ENCODE results near the gene GZMM.
A peak's percentile ranks its signal among the peaks of the same experiment; 100 is the strongest.

GZMM gene

GRCh38 chr19:567296-567900, 23.5 kb downstream of the GZMM start:
- no peak overlapping the region for H3K27ac ChIP-seq (ENCODE audit: low read length, poor library complexity, severe bottlenecking)

GRCh38 chr19:570251-570686, 26.4 kb downstream of the GZMM start:
- no peaks in the 10 kb centered on the region for H3K27me3 ChIP-seq (ENCODE audit: control insufficient read depth in 1 of 2, insufficient read depth in 1 of 2, low read length in 2 of 2)
- H3K4me1 ChIP-seq (ENCODE audit: control insufficient read depth, insufficient read depth, low read depth, low read length) = peaks cover 20% of the 10 kb centered on the region
- H4K91ac ChIP-seq (ENCODE audit: low read length) = no peak overlapping the region
- H3K9me3 ChIP-seq (ENCODE audit: control insufficient read depth, low read length) = no peaks in the 10 kb centered on the region
- no peak overlapping the region for H3K27ac ChIP-seq (ENCODE audit: low read length, poor library complexity, severe bottlenecking)
- DNase-seq = no peak
- H3K14ac ChIP-seq (ENCODE audit: low read length in 2 of 2) = no peak overlapping the region
- no peak overlapping the region for H3K4me3 ChIP-seq (ENCODE audit: insufficient read depth in 1 of 2, low read depth in 1 of 2, low read length in 2 of 2)
- peak overlapping the region in 1 of 2 experiments; percentile 26 for H3K4ac ChIP-seq (ENCODE audit: low read depth in 1 of 2, low read length in 2 of 2)
- no peak overlapping the region for H2BK5ac ChIP-seq (ENCODE audit: low read depth, low read length, poor library complexity, severe bottlenecking)
- H3K79me1 ChIP-seq (replicated peaks; ENCODE audit: low read length, poor library complexity, severe bottlenecking) = no peaks in the 10 kb centered on the region
- no peak overlapping the region for H3K4me2 ChIP-seq (ENCODE audit: low read length, poor library complexity, severe bottlenecking)
- no peak overlapping the region for H3K9ac ChIP-seq (ENCODE audit: low read length)
- H3K23ac ChIP-seq (ENCODE audit: low read length in 2 of 2) = no peak overlapping the region
- H2BK15ac ChIP-seq (ENCODE audit: low read depth, poor library complexity, severe bottlenecking) = no peak overlapping the region
- H3K36me3 ChIP-seq (ENCODE audit: control insufficient read depth in 1 of 2, insufficient read depth in 2 of 2, low read depth in 1 of 2, low read length in 2 of 2) = peaks cover 0 to 3% of the 10 kb centered on the region in 2 experiments
- H3K18ac ChIP-seq (ENCODE audit: low read depth in 1 of 2, low read length in 2 of 2) = peak overlapping the region in 1 of 2 experiments; percentile 23
- 99% methylated on average over 16 of the region's 25 CpGs for WGBS
- H2BK120ac ChIP-seq (ENCODE audit: low read depth, low read length) = no peak overlapping the region
- no peak overlapping the region for H4K8ac ChIP-seq (ENCODE audit: low read length)
- H2AK5ac ChIP-seq (ENCODE audit: low read length, severe bottlenecking) = no peak overlapping the region
- no peak overlapping the region for H2BK12ac ChIP-seq (ENCODE audit: low read length in 2 of 2)
- H2AFZ ChIP-seq (ENCODE audit: low read depth, low read length) = no peak overlapping the region

More at GRCh38 chr19:567296-567900, 23.5 kb downstream of the GZMM start:
- no peak overlapping the region for H2BK5ac ChIP-seq (ENCODE audit: low read depth, low read length, poor library complexity, severe bottlenecking)
- peak overlapping the region; percentile 93 to 98 for H2BK12ac ChIP-seq (ENCODE audit: low read length in 2 of 2)
- H3K14ac ChIP-seq (ENCODE audit: low read length in 2 of 2) = peak overlapping the region in 1 of 2 experiments; percentile 65
- peak overlapping the region; percentile 66 to 67 for H3K4ac ChIP-seq (ENCODE audit: low read depth in 1 of 2, low read length in 2 of 2)
- WGBS = 89% methylated on average over 22 of the region's 22 CpGs
- H3K9me3 ChIP-seq (ENCODE audit: control insufficient read depth, low read length) = no peaks in the 10 kb centered on the region
- DNase-seq = no peak
- H3K27me3 ChIP-seq (ENCODE audit: control insufficient read depth in 1 of 2, insufficient read depth in 1 of 2, low read length in 2 of 2) = no peaks in the 10 kb centered on the region
- H3K4me3 ChIP-seq (ENCODE audit: insufficient read depth in 1 of 2, low read depth in 1 of 2, low read length in 2 of 2) = no peak overlapping the region
- no peaks in the 10 kb centered on the region for H3K79me1 ChIP-seq (replicated peaks; ENCODE audit: low read length, poor library complexity, severe bottlenecking)
- peak overlapping the region; percentile 89 to 93 for H3K18ac ChIP-seq (ENCODE audit: low read depth in 1 of 2, low read length in 2 of 2)
- peak overlapping the region; percentile 97 for H4K91ac ChIP-seq (ENCODE audit: low read length)
- no peak overlapping the region for H3K4me2 ChIP-seq (ENCODE audit: low read length, poor library complexity, severe bottlenecking)
- peaks cover 0 to 3% of the 10 kb centered on the region in 2 experiments for H3K36me3 ChIP-seq (ENCODE audit: control insufficient read depth in 1 of 2, insufficient read depth in 2 of 2, low read depth in 1 of 2, low read length in 2 of 2)
- peak overlapping the region; percentile 36 for H2BK15ac ChIP-seq (ENCODE audit: low read depth, poor library complexity, severe bottlenecking)
- no peak overlapping the region for H3K9ac ChIP-seq (ENCODE audit: low read length)
- H3K4me1 ChIP-seq (ENCODE audit: control insufficient read depth, insufficient read depth, low read depth, low read length) = peaks cover 6% of the 10 kb centered on the region
- H2AK5ac ChIP-seq (ENCODE audit: low read length, severe bottlenecking) = no peak overlapping the region
- no peak overlapping the region for H3K23ac ChIP-seq (ENCODE audit: low read length in 2 of 2)
- H4K8ac ChIP-seq (ENCODE audit: low read length) = peak overlapping the region; percentile 36
- H2AFZ ChIP-seq (ENCODE audit: low read depth, low read length) = no peak overlapping the region
- H2BK120ac ChIP-seq (ENCODE audit: low read depth, low read length) = peak overlapping the region; percentile 87

- Histone ChIP-seq H4K91ac (ENCODE audit: low read length) (peak overlapping the region; percentile 16), H2BK15ac (ENCODE audit: low read depth, poor library complexity, severe bottlenecking) (peak overlapping the region; percentile 85), H4K8ac (ENCODE audit: low read length) (peak overlapping the region; percentile 76), H3K23ac (ENCODE audit: low read length in 2 of 2) (peak overlapping the region in 1 of 2 experiments; percentile 14), H2BK5ac (ENCODE audit: low read depth, low read length, poor library complexity, severe bottlenecking) (no peak overlapping the region), H2AFZ (ENCODE audit: low read depth, low read length) (peak overlapping the region; percentile 46), H3K18ac (ENCODE audit: low read depth in 1 of 2, low read length in 2 of 2) (peak overlapping the region; percentile 79 to 92), H3K4ac (ENCODE audit: low read depth in 1 of 2, low read length in 2 of 2) (peak overlapping the region in 1 of 2 experiments; percentile 65), H3K4me2 (ENCODE audit: low read length, poor library complexity, severe bottlenecking) (peak overlapping the region; percentile 90), H3K9me3 (ENCODE audit: control insufficient read depth, low read length) (no peaks in the 10 kb centered on the region), H2BK12ac (ENCODE audit: low read length in 2 of 2) (peak overlapping the region; percentile 14 to 96), H3K4me3 (ENCODE audit: insufficient read depth in 1 of 2, low read depth in 1 of 2, low read length in 2 of 2) (peak overlapping the region; percentile 59 to 74), H3K14ac (ENCODE audit: low read length in 2 of 2) (peak overlapping the region in 1 of 2 experiments; percentile 35), H3K4me1 (ENCODE audit: control insufficient read depth, insufficient read depth, low read depth, low read length) (peaks cover 28% of the 10 kb centered on the region), H3K27me3 (ENCODE audit: control insufficient read depth in 1 of 2, insufficient read depth in 1 of 2, low read length in 2 of 2) (no peaks in the 10 kb centered on the region), H3K9ac (ENCODE audit: low read length) (peak overlapping the region; percentile 88), H2AK5ac (ENCODE audit: low read length, severe bottlenecking) (no peak overlapping the region), H3K79me1 (replicated peaks; ENCODE audit: low read length, poor library complexity, severe bottlenecking) (no peaks in the 10 kb centered on the region), H3K36me3 (ENCODE audit: control insufficient read depth in 1 of 2, insufficient read depth in 2 of 2, low read depth in 1 of 2, low read length in 2 of 2) (peaks cover 0 to 3% of the 10 kb centered on the region in 2 experiments), H2BK120ac (ENCODE audit: low read depth, low read length) (peak overlapping the region; percentile 73), H3K27ac (ENCODE audit: low read length, poor library complexity, severe bottlenecking) (peak overlapping the region; percentile 98)
- DNase-seq = peak; percentile 73
- 8% methylated on average over 45 of the region's 45 CpGs for WGBS
Measured at GRCh38 chr19:570937-571565, 27.2 kb downstream of the GZMM start.

- Histone ChIP-seq H2AFZ (ENCODE audit: low read depth, low read length) (peak overlapping the region; percentile 46), H2AK5ac (ENCODE audit: low read length, severe bottlenecking) (no peak overlapping the region), H3K14ac (ENCODE audit: low read length in 2 of 2) (peak overlapping the region in 1 of 2 experiments; percentile 35), H3K4ac (ENCODE audit: low read depth in 1 of 2, low read length in 2 of 2) (peak overlapping the region in 1 of 2 experiments; percentile 65), H3K9me3 (ENCODE audit: control insufficient read depth, low read length) (no peaks in the 10 kb centered on the region), H4K8ac (ENCODE audit: low read length) (peak overlapping the region; percentile 74), H2BK5ac (ENCODE audit: low read depth, low read length, poor library complexity, severe bottlenecking) (no peak overlapping the region), H3K27ac (ENCODE audit: low read length, poor library complexity, severe bottlenecking) (peak overlapping the region; percentile 98), H3K36me3 (ENCODE audit: control insufficient read depth in 1 of 2, insufficient read depth in 2 of 2, low read depth in 1 of 2, low read length in 2 of 2) (peaks cover 0 to under 1% of the 10 kb centered on the region in 2 experiments), H3K79me1 (replicated peaks; ENCODE audit: low read length, poor library complexity, severe bottlenecking) (no peaks in the 10 kb centered on the region), H3K4me3 (ENCODE audit: insufficient read depth in 1 of 2, low read depth in 1 of 2, low read length in 2 of 2) (peak overlapping the region; percentile 59 to 74), H2BK15ac (ENCODE audit: low read depth, poor library complexity, severe bottlenecking) (peak overlapping the region; percentile 85), H3K18ac (ENCODE audit: low read depth in 1 of 2, low read length in 2 of 2) (peak overlapping the region; percentile 79 to 92), H3K4me1 (ENCODE audit: control insufficient read depth, insufficient read depth, low read depth, low read length) (peaks cover 31% of the 10 kb centered on the region), H3K4me2 (ENCODE audit: low read length, poor library complexity, severe bottlenecking) (peak overlapping the region; percentile 90), H3K9ac (ENCODE audit: low read length) (peak overlapping the region; percentile 88), H2BK120ac (ENCODE audit: low read depth, low read length) (peak overlapping the region; percentile 73), H3K23ac (ENCODE audit: low read length in 2 of 2) (no peak overlapping the region), H4K91ac (ENCODE audit: low read length) (no peak overlapping the region), H3K27me3 (ENCODE audit: control insufficient read depth in 1 of 2, insufficient read depth in 1 of 2, low read length in 2 of 2) (no peaks in the 10 kb centered on the region), H2BK12ac (ENCODE audit: low read length in 2 of 2) (peak overlapping the region in 1 of 2 experiments; percentile 96)
- DNase-seq = peak; percentile 81
- 4% methylated on average over 14 of the region's 14 CpGs for WGBS
Measured at GRCh38 chr19:571566-571974, 27.7 kb downstream of the GZMM start.
